Activated CD4-positive, alpha-beta memory T cell treated with anti-CD3 and anti-CD28 coated beads for 36 hours (primary cell): ENCODE results near the gene AGO4. TPM values are rescaled to one million over a fixed set of nuclear protein-coding genes. Genes with fewer than 3 reads are reported as not detected.
"Not testable (repeated sequence)": the region's sequence is repeated elsewhere in the genome, so short reads cannot be mapped to it uniquely, and the experiment has no call there.

ENCODE experiments used
- CTCF ChIA-PET: fragments of 350-600 bp; sonication (Branson Sonifier 250); formaldehyde crosslinking; loops from one replicate; lab custom pipeline; 2021; ENCODE audit warnings: antibody characterized with exemption, inconsistent platforms; lab: Charles Lee
- POLR2A ChIA-PET: fragments of 350-600 bp; sonication (Branson Sonifier 250); formaldehyde crosslinking; loops from one replicate; lab custom pipeline; 2021; ENCODE audit warnings: antibody characterized with exemption; lab: Charles Lee
- DNase-seq: peaks from one replicate; pipeline ENCODE4 v3.0.0-alpha.2; 2020
- H3K27ac Mint-ChIP-seq: one replicate; pipeline ENCODE4 v1.8.0; 2021; ENCODE audit warnings: mixed read lengths
- H3K27me3 Mint-ChIP-seq: one replicate; pipeline ENCODE4 v1.8.0; 2021; ENCODE audit warnings: mixed read lengths
- H3K36me3 Mint-ChIP-seq: one replicate; pipeline ENCODE4 v1.8.0; 2021; ENCODE audit warnings: mixed read lengths
- H3K4me1 Mint-ChIP-seq: one replicate; pipeline ENCODE4 v1.8.0; 2021; ENCODE audit warnings: low read depth, mixed read lengths
- H3K4me3 Mint-ChIP-seq: one replicate; pipeline ENCODE4 v1.8.0; 2021; ENCODE audit warnings: mild to moderate bottlenecking, mixed read lengths
- H3K9me3 Mint-ChIP-seq: one replicate; pipeline ENCODE4 v1.8.0; 2021; ENCODE audit warnings: mixed read lengths
- intact Hi-C: fragments of 100-400 bp; cut with micrococcal nuclease; formaldehyde crosslinking; loops from one replicate; pipeline ENCODE4 v1.15.1; 2023
- total RNA-seq, 2 experiments: library from RNA; stranded (reverse); gene quantifications; one replicate each; pipeline ENCODE4 v1.2.3, GENCODE V29; 2021

Gene AGO4
- total RNA-seq, 2 experiments from 2014 or later: 5.1 to 6.0 TPM

DNA sequence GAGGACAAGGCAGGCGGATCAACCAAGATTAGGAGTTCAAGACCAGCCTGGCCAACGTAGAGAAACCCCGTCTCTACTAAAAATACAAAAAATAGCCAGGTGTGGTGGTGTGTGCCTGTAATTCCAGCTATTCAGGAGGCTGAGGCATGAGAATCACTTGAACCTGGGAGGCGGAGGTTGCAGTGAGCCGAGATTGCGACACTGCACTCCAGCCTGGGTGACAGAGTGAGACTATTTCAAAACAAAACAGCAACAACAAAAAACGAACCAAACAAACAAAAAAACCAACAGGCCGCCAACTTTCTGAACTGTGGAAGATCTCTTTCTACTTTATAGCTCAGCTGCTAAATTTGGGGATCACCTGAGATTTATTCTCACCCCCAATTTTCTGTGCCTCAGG, 23.5 kb upstream of the AGO4 start:
- H3K4me1 Mint-ChIP-seq, intact Hi-C loops, DNase-seq, H3K27me3 Mint-ChIP-seq, H3K27ac Mint-ChIP-seq, POLR2A ChIA-PET, H3K4me3 Mint-ChIP-seq, H3K36me3 Mint-ChIP-seq, H3K9me3 Mint-ChIP-seq: not testable (repeated sequence)
- CTCF ChIA-PET: interaction anchor here (0.9 to 1.4 kb wide), 2 partner anchors 9 to 216 kb away, joined by 3 to 4 read pairs; no protein-coding TSS in a partner anchor

DNA sequence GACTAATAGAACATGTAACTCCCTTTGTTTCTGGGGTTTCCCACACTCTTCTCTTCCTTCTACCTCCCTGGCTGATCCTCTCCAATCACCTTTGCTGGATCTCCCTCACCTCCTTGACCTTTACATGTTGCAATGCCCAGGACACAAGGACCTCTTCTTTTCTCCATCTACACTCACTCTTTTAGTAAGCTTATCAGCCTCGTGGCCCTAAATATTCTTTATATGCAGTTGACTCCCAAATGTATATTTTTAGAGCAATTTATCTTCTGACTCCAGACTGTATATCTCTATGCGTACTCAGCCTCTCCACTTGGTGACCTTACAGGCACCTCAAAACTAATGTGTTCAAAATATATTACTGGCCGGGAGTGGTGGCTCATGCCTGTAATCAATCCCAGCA, 19.7 kb upstream of the AGO4 start:
- Mint-ChIP-seq H3K27ac (no peak overlapping the region), H3K4me1 (no peaks in the 10 kb centered on the region), H3K27me3 (no peaks in the 10 kb centered on the region), H3K36me3 (no peaks in the 10 kb centered on the region), H3K9me3 (no peaks in the 10 kb centered on the region), H3K4me3 (no peak overlapping the region)
- intact Hi-C loops: no loop called here
- ChIA-PET POLR2A (no interaction called here), CTCF (interaction anchor here (0.6 kb wide), 1 partner anchor 8 kb away, joined by 4 read pairs; no protein-coding TSS in a partner anchor)
- DNase-seq: no peak

DNA sequence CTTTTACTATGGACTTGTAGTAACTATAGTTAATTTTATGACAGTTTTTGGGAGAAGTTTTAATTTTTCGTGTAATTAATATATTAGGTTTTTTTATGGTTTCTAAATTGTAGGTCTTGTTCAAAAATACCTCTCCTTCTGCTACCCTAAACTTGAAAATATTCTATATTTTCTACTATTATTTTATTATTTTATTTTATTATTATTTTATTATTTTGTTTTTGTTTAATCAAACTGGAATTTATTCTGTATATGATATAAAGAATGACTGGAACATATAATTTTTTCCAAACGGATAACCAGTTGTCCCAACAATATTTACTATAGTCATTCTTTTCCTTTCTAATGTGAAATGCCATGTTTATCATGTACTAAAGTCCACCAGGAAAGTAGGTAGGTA, 17.1 kb upstream of the AGO4 start:
- Mint-ChIP-seq H3K4me3 (no peak overlapping the region), H3K27me3 (no peaks in the 10 kb centered on the region), H3K36me3 (no peaks in the 10 kb centered on the region), H3K9me3 (no peaks in the 10 kb centered on the region), H3K27ac (no peak overlapping the region), H3K4me1 (no peaks in the 10 kb centered on the region)
- POLR2A ChIA-PET: no interaction called here
- intact Hi-C loops: no loop called here
- DNase-seq: no peak
- CTCF ChIA-PET: no interaction called here

DNA sequence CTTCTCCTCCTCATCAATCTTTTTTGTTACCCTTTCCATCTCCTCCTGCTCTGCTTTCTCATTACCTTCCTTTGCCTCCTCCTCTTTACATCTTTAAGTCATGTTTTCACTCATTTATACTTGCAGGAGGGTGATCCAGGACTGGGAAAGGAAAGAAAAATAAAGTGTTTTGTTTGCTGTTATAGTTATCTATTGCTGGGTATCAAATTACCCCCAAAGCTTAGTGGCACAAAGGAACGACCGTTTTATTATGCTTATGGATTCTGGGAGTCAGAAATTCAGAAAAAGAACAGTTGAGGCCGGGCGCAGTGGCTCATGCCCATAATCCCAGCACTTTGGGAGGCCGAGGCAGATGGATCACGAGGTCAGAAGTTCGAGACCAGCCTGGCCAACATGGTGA, 12.5 kb upstream of the AGO4 start:
- Mint-ChIP-seq H3K4me1 (no peaks in the 10 kb centered on the region), H3K9me3 (no peaks in the 10 kb centered on the region), H3K27me3 (no peaks in the 10 kb centered on the region), H3K27ac (no peak overlapping the region), H3K4me3 (no peak overlapping the region), H3K36me3 (no peaks in the 10 kb centered on the region)
- CTCF ChIA-PET: no interaction called here
- DNase-seq: no peak
- intact Hi-C loops: no loop called here
- POLR2A ChIA-PET: no interaction called here

DNA sequence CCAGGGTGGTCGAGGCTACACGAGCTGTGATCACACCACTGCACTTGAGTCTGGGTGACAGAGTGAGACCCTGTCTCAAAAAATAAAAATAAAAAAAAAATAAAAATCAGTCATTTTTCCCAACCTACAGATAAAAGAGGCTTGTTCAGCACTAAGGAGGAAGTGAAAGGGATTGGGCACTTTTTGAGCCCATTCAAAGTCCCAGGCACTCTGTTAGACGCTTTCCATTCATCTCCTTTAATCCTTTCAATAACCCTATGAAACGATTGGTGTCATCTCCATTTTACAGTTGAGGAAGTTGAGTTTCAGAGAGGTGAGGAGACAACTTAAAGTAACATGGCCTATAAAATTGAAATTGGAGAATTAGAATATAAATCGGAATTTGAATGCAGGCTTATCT, 10.4 kb upstream of the AGO4 start:
- CTCF ChIA-PET: interaction anchor here (1.1 kb wide), 1 partner anchor 229 kb away, joined by 3 read pairs; no protein-coding TSS in a partner anchor
- Mint-ChIP-seq H3K27ac (no peak overlapping the region), H3K4me3 (no peak overlapping the region), H3K4me1 (no peaks in the 10 kb centered on the region), H3K27me3 (no peaks in the 10 kb centered on the region), H3K36me3 (no peaks in the 10 kb centered on the region), H3K9me3 (no peaks in the 10 kb centered on the region)
- no peak for DNase-seq
- POLR2A ChIA-PET: no interaction called here
- intact Hi-C loops: no loop called here

DNA sequence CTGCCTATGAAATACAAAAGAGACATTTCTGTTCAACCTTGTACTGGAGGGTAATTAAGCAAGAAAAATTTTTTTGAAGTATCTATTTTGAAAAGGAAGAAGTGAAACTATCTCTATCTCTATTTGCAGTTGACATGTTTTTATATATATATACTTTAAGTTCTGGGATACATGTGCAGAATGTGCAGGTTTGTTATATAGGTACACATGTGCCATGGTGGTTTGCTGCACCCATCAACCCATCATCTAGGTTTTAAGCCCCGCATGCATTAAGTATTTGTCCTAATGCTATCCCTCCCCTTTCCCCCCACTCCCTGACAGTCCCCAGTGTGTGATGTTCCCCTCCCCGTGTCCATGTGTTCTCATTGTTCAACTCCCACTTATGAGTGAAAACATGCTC, 9.8 kb upstream of the AGO4 start:
- H3K36me3 Mint-ChIP-seq, intact Hi-C loops, H3K4me3 Mint-ChIP-seq, DNase-seq, H3K27me3 Mint-ChIP-seq, POLR2A ChIA-PET, H3K4me1 Mint-ChIP-seq, H3K27ac Mint-ChIP-seq, H3K9me3 Mint-ChIP-seq: not testable (repeated sequence)
- CTCF ChIA-PET: interaction anchor here (1.1 kb wide), 1 partner anchor 229 kb away, joined by 3 read pairs; no protein-coding TSS in a partner anchor

DNA sequence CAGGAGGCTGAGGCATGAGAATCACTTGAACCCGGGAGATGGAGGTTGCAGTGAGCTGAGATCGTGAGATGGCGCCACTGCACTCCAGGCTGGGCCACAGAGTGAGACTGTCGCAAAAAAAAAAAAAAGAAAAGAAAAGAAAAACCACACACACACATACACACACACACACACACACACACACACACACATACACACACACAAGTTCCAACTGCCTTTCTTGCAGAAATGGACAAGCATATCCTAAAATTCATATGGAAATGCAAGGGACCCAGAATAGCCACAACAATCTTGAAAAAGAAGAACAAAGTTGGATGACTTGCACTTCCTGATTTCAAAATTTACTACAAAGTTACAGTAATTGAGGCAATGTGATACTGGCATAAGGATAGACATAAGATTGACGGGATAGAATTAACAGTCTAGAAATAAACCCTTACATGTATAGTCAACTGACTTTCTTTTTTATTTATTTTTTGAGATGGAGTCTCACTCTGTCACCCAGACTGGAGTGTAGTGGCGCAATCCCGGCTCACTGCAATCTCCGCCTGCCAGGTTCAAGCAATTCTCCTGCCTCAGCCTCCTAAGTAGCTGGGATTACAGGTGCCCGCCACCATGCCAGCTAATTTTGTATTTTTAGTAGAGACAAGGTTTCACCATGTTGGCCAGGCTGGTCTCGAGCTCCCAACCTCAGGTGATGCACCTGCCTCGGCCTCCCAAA, 7.5 kb upstream of the AGO4 start:
- CTCF ChIA-PET: interaction anchor here (1.0 kb wide), 1 partner anchor 25 kb away, joined by 3 read pairs; no protein-coding TSS in a partner anchor
- intact Hi-C loops: loop anchor here (10.0 kb wide), 1 partner anchor 134 kb away; the partner anchor contains the start of gene AGO3
- H3K4me1 Mint-ChIP-seq, H3K4me3 Mint-ChIP-seq, H3K27me3 Mint-ChIP-seq, H3K9me3 Mint-ChIP-seq, H3K27ac Mint-ChIP-seq, DNase-seq, POLR2A ChIA-PET, H3K36me3 Mint-ChIP-seq: not testable (repeated sequence)

DNA sequence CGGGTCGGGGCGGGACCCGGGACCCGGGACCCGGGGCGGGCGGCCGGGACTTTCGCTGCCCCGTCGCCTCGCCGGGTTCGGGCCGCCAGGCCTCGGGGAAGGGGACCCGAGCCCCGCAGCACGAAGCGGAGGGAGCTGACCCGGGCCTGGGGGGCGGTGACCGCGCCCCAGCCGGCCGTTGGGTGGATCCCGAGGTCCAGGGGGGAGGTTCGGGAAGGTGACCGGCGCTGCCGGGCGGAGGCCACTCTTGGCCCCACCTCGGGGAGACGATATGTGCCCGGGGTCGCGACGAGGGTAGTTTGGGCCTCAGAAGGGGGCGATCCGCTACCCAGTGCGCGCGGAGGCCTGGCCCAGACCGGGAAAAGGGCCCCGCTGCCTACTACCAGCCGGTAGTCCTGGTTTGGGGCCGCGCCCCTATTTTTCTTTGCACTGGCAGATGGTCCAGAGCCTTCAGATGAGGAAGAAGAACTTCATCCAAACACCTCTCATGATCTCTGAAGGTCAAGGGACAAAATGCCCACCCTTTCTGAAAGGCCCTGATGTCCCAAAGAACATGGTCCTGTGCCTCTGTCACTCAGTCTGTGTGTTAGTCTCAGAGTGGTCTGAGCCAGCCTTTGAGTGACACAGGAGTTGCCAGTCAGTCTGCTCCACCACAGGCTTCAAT, 766 bp downstream of the AGO4 start:
- no peaks in the 10 kb centered on the region for H3K36me3 Mint-ChIP-seq

DNA sequence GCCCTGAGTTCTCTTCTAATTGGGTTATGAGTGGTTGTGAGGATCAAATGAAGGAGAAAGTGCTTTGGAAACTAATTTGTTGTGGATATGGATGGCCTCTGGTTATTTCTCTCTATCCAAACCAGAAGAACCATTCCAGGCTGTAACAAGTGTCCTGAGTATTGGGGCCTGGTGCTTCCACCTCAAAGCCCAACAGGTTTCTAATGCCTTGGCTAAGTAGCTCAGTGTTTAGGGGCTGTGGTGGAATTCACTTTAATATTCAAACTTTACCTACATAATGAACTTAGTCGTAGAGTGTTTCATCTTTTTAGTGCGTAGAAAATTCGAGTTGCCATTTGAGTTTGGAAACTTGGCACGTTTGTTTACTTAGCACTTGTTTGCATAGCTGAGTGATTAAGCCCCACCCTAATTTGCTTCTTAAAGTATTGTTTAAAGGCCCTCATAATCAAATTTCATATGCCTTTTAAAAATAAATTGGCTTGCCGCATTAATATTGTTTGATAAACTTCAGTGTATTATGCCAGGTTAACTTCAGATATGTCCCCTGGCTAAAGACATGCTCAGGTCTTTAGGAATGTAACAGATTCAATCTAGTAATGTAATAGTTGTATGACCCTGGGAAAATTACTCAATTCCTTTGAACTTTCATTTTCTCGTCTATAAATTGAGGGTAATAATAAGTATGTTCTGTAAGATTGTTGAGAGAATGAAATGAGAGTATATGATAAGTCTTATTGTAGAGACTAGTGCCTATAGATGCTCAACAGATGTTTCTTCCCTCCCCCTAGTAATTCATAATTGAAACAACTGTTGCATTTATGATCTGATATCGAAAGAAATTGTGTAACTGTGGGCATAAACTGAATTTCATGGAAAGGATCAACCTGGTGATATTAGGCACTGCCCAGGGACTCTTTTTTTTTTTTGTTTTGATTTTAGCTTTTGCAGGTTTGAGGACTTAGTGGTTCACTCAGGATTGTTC, 1.6 kb downstream of the AGO4 start:
- H3K9me3 Mint-ChIP-seq: no peaks in the 10 kb centered on the region
- no peaks in the 10 kb centered on the region for H3K27me3 Mint-ChIP-seq
- intact Hi-C loops: loop anchor here (2.0 to 10.0 kb wide), 3 partner anchors 37 to 279 kb away; partner anchors contain the start of genes ADPRS and AGO3
- peak overlapping the region; percentile 81 for H3K27ac Mint-ChIP-seq
- POLR2A ChIA-PET: no interaction called here
- H3K4me3 Mint-ChIP-seq: peak overlapping the region; percentile 86
- peaks cover 35% of the 10 kb centered on the region for H3K4me1 Mint-ChIP-seq
- no peak for DNase-seq
- H3K36me3 Mint-ChIP-seq: no peaks in the 10 kb centered on the region
- CTCF ChIA-PET: no interaction called here

More for the DNA sequence above, 766 bp downstream of the AGO4 start:
- Mint-ChIP-seq H3K4me1 (peaks cover 36% of the 10 kb centered on the region), H3K27ac (peak overlapping the region; percentile 81), H3K9me3 (no peaks in the 10 kb centered on the region), H3K4me3 (peak overlapping the region; percentile 86), H3K27me3 (no peaks in the 10 kb centered on the region)
- POLR2A ChIA-PET: no interaction called here
- CTCF ChIA-PET: interaction anchor here (0.6 kb wide), 1 partner anchor 283 kb away, joined by 6 read pairs; no protein-coding TSS in a partner anchor
- DNase-seq: peak; percentile 48
- intact Hi-C loops: loop anchor here (2.0 to 10.0 kb wide), 3 partner anchors 36 to 280 kb away; partner anchors contain the start of genes ADPRS and AGO3

DNA sequence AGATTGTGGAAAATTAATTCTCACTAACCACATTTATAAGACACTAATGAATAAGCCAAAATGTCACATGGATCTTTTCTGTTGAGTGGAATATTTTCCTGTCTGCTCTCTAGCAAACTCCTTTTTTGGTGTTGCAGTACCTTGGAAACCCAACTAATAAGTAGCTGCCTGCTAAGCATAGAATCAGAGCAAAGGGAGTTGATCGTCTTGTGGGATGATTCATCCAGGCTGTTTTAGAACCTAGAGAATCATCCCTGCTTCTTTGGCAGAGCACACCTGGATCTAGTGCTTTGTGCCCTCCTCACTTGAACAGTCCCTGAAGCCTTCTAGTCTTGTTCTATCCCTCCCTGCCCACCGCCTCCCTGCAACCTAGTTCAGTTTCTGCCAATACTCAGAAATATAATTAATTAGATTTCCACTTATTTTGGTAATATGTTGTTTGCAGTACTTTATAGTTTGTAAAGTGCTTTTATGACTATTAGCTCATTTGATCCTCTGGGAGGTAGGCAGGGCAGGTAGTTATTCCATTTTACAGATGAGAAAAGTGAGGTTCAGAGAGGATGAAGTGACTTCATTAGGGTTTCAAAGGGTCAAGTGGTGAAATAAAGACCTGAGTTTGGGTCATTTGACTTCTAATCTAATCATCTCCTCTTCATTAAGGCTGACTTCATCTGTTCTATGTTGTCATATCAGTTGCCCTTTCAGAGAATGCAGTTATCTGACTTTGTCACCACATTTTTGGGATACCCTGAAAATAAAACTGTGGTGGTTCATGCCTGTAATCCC, 2.5 kb downstream of the AGO4 start:
- Mint-ChIP-seq H3K27ac (peak overlapping the region; percentile 53), H3K4me3 (peak overlapping the region; percentile 33), H3K9me3 (no peaks in the 10 kb centered on the region), H3K27me3 (no peaks in the 10 kb centered on the region), H3K36me3 (no peaks in the 10 kb centered on the region), H3K4me1 (peaks cover 31% of the 10 kb centered on the region)
- intact Hi-C loops: no loop called here
- ChIA-PET CTCF (interaction anchor here (1.2 kb wide), 1 partner anchor 24 kb away, joined by 3 read pairs; no protein-coding TSS in a partner anchor), POLR2A (no interaction called here)
- no peak for DNase-seq

DNA sequence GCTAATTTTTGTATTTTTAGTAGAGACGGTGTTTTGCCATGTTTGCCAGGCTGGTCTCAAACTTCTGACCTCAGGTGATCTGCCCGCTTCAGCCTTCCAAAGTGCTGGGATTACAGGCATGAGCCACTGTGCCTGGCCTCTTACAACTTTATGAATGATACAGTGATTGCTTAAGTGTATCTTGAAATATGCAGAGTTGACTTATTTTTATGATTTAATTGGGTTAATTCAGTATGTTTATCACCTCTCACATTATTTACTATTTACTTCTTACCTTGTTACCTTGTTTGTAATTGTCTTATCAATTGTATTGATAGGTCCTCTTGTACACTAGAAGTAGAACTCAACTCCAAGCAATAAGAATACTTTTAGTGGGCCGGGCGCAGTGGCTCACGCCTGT, 4.9 kb downstream of the AGO4 start:
- H3K36me3 Mint-ChIP-seq, H3K4me3 Mint-ChIP-seq, H3K9me3 Mint-ChIP-seq, POLR2A ChIA-PET, H3K27ac Mint-ChIP-seq, DNase-seq, intact Hi-C loops, H3K27me3 Mint-ChIP-seq: not testable (repeated sequence)
- H3K4me1 Mint-ChIP-seq: peaks cover 26% of the 10 kb centered on the region
- CTCF ChIA-PET: interaction anchor here (0.7 kb wide), 1 partner anchor 256 kb away, joined by 6 read pairs; no protein-coding TSS in a partner anchor
